ENCODE results near the gene TOMM70.

The TOMM70 gene

GRCh38 chr3:100413613-100414012 is 12.7 kb upstream of the TOMM70 start:
- no peak overlapping the region for H3K4me3 ChIP-seq (ENCODE audit: low read length)
- no peak for DNase-seq (ENCODE audit: low read depth, low spot score)

- DNase-seq (ENCODE audit: low read depth, low spot score), result no peak
- H3K4me3 ChIP-seq (ENCODE audit: low read length), result no peak overlapping the region
These were observed 12.2 kb upstream of the TOMM70 start for GRCh38 chr3:100412912-100413590.

DNA sequence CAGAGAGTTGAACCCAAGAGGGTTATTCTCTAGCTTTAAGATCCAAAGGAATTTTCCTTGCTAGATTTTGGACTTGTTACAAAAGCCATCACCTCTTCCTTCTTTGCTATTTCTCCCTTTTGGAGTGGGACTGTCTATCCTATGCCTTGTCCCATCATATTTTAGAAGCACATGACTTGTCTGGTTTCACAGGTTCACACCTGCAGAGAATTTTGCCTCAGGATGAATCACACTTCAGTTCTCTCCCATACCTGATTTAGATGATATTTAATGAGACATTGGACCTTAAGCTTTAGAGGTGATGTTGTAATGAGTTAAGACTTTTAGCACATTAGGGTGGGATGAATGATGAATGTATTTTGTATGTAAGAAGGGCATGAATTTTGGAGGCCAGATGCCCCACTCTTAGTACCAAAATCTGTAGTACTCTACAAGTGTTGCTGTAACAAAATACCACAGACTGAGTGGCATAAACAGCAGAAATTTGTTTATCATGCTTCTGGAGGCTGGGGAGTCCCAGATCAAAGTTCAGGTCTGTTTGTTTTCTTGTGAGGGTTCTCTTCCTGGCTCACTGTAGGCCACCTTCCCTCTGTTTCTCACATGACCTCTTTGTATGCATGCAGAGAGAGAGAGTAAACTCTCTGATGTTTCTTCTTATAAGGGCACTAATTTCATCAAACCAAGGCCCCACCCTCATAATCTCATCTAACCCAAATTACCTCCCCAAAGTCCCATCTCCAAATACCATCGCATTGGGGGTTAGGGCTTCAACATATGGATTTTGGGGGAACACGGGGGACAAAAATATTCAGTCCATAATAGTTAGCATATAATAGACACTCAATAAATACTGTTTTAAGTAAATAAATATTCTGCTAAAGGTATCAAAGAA is 10.4 kb upstream of the TOMM70 start:
- DNase-seq (ENCODE audit: low read depth, low spot score), result no peak
- H3K4me3 ChIP-seq (ENCODE audit: low read length), result no peak overlapping the region

DNA sequence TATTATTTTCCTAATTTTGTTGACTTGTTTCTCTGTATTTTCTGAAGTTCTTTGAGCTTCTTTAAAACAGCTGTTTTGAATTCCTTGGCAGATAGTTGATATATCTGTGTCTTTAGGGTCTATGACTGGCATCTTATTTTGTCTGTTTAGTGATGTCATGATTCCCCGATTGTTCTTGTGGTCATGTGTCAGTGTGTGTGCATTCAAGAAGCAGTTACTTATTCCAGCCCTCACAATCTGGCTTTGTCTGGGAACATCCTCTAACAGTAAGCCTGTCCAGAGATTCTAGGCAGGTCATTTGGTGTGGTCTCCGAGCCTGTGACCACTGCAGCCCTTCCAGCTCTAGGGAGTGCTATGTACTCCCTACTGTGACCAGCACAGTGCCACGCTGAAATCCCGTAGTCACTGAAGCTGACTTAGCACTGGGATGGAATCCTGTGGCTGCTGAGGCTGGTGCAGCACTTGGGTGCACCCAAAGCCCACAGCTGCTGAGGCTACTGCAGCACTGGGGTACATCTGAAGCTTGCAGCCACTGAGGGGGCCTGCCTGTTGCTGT is 7.2 kb upstream of the TOMM70 start:
- no peak overlapping the region for H3K4me3 ChIP-seq (ENCODE audit: low read length)
- no peak for DNase-seq (ENCODE audit: low read depth, low spot score)

- H3K4me3 ChIP-seq (ENCODE audit: low read length), result no peak overlapping the region
- no peak for DNase-seq (ENCODE audit: low read depth, low spot score)
These were observed 6.3 kb upstream of the TOMM70 start for GRCh38 chr3:100407164-100407563.

GRCh38 chr3:100404250-100404548 is 3.3 kb upstream of the TOMM70 start:
- no peak for DNase-seq (ENCODE audit: low read depth, low spot score)
- no peak overlapping the region for H3K4me3 ChIP-seq (ENCODE audit: low read length)

DNA sequence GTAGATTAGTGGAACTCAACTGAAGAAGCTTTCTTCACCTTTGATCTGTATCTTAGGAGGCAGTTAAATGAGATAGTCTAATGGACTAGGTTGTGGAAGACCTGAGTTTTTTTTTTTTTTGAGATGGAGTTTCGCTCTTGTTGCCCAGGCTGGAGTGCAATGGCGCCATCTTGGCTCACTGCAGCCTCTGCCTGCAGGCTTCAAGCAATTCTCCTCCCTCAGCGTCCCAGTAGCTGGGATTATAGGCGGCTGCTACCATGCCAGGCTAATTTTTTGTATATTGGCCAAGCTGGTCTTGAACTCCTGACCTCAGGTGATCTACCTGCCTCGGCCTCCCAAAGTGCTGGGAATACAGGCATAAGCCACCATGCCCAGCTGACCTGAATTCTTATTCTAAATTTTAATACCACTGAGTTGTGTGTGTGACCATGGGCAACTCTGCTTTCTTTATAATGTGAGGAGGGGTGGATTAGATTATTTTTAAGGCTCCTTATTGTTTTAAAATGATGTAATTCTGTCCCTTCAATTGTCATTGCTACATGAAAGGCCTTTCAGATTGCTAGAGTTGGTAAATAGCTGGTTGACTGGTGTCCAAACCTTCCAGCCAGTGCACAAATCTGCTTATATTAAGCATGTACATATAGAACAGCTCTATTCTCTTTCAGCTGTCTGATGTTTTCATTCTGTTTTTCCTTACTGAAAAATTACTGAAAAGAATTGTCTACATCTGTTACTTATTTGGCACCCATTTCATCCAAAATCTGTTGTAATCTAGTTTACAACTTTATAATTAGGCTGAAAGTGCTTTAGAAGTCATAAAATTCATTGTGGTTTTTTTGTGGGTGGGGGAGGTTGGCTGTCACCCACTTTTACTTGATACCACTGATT is 2.7 kb upstream of the TOMM70 start:
- no peak for DNase-seq (ENCODE audit: low read depth, low spot score)
- no peak overlapping the region for H3K4me3 ChIP-seq (ENCODE audit: low read length)

DNA sequence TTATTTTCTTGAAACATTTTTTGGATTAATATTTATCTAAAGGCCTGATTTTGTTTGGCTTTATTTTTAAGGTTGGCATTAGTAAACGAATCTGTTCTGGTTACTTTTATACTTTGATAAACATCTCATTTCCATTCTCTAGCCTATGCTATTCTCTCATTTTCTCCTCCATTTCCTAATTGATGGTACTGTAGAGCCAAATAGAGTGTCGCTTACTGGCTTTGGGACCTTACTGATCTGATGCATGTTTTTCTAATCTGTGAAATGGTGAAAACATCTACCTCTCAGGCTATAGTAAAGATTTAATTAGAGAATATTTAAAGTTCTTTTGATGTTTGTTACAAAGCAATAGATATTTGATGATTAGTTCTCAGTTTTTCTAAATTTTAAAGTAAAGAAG is 2.0 kb upstream of the TOMM70 start:
- DNase-seq (ENCODE audit: low read depth, low spot score), result no peak
- no peak overlapping the region for H3K4me3 ChIP-seq (ENCODE audit: low read length)

GRCh38 chr3:100402256-100402655 is 1.4 kb upstream of the TOMM70 start:
- H3K4me3 ChIP-seq (ENCODE audit: low read length), result no peak overlapping the region
- no peak for DNase-seq (ENCODE audit: low read depth, low spot score)

GRCh38 chr3:100401674-100402041 is 769 bp upstream of the TOMM70 start:
- H3K4me3 ChIP-seq (ENCODE audit: low read length), result peak overlapping the region; percentile 91
- DNase-seq (ENCODE audit: low read depth, low spot score), result no peak

- DNase-seq (ENCODE audit: low read depth, low spot score), result no peak
These were observed 490 bp downstream of the TOMM70 start for GRCh38 chr3:100400419-100400779.

GRCh38 chr3:100399341-100400071 is 1.4 kb downstream of the TOMM70 start:
- H3K4me3 ChIP-seq (ENCODE audit: low read length), result peak overlapping the region; percentile 91

More at GRCh38 chr3:100400419-100400779, 490 bp downstream of the TOMM70 start:
- peak overlapping the region; percentile 91 for H3K4me3 ChIP-seq (ENCODE audit: low read length)

GRCh38 chr3:100396967-100397366 is 3.9 kb downstream of the TOMM70 start:
- no peak overlapping the region for H3K4me3 ChIP-seq (ENCODE audit: low read length)
- DNase-seq (ENCODE audit: low read depth, low spot score), result no peak

More at GRCh38 chr3:100399341-100400071, 1.4 kb downstream of the TOMM70 start:
- no peak for DNase-seq (ENCODE audit: low read depth, low spot score)

DNA sequence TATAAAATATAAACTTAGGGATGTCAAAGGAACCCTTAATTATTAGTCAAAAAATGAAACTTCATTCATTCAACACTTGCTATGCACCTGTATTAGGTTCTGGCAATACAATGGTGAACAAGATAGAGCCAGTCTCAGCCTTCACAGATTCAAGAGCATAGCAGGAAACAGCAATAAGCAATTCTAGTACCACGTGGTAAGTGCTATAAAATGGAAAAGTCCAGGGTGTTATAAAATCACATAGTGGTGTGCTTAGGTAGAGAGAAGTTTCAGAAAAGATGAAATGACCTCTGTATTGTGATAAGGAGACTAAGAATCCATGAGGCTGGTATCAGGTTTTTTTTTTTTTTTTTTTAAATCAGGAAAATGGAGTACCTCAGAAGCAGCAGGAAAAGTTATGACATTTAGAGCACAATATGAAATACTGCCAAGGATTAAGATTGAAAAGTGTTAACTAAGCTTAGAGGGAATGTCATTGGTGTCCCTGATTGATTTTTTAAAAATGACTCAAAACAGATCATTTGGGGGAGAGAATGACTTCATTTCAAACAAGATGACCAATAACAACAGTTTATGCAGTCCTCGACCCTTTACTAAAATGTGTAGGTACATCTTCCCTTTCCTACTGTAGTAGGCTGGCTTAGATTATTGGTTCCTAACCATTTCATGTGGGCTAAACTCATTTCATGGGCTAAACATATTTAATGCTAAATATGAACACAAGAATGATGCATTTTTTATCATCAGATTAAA is 5.0 kb downstream of the TOMM70 start:
- H3K4me3 ChIP-seq (ENCODE audit: low read length), result no peak overlapping the region
- no peak for DNase-seq (ENCODE audit: low read depth, low spot score)

- DNase-seq (ENCODE audit: low read depth, low spot score), result no peak
- no peak overlapping the region for H3K4me3 ChIP-seq (ENCODE audit: low read length)
These were observed 11.9 kb downstream of the TOMM70 start for GRCh38 chr3:100389025-100389424.

GRCh38 chr3:100386437-100387074 is 14.3 kb downstream of the TOMM70 start:
- no peak overlapping the region for H3K4me3 ChIP-seq (ENCODE audit: low read length)
- no peak for DNase-seq (ENCODE audit: low read depth, low spot score)

DNA sequence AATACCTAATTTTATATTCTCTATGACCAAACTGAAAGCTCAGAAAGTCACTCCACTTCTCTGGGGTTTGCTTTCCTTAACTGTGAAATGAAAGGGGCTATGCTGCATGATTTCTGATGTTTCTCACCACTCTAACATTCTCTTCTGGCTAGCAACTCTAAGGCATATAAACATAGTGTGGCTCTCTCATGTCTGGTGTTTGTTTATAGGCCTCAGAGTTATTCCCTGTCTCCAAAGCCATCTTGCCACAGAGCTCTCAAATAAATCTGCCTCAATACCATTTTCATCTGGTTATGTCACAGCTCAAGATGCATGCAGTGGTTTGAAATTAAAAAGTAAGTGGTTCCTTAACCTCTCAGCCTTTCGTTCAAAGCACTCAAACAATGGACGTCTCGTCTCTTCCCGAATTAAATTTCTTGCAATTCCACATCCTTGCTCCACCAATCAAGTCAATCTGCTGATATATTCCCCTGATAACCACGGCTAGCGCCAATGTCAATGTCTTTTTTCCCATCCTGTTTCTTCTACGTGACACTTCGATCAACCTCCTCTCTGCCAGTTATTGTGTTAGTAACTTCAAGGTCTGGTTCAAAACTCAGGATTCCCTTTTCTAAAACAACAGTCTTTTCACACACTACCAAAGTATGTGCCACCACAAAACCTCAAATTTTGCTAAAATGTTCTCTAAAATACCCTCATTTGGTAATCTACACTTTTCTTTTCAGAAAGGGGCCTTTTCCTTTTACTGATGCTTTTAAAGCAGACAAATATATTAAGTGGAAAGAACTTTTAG is 16.0 kb downstream of the TOMM70 start:
- no peak for DNase-seq (ENCODE audit: low read depth, low spot score)
- H3K4me3 ChIP-seq (ENCODE audit: low read length), result no peak overlapping the region
